Measurements from ENCODE around the gene CRY2. TPM values are rescaled to one million over a fixed set of nuclear protein-coding genes. Genes with fewer than 3 reads are reported as not detected.
"Not testable (repeated sequence)": the region's sequence is repeated elsewhere in the genome, so short reads cannot be mapped to it uniquely, and the experiment has no call there.

The CRY2 gene
- total RNA-seq, 1 donor from 2014 or later: 54.2 TPM

DNA sequence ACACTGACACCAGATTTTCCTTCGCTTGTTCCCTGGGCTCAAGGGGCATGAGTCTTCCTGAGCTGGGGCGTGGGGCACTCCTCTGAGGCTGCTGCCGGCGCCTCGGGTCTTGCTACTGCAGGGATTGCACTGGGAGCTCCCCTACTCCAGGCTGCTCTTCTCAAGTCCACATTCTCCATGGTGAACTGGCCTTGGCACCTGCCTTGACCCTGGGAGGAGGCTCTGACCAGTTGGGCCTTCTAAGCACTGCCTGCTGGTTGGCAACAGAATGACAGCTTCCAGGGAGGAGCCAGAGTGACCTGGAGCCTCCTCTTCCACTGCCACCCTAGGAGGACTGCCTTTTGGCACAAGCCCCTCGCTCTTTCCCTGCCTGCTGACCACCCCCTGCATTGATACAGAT is 50.3 kb downstream of the CRY2 start:
- intact Hi-C loops (cut with DNase I): no loop called here
- H3K4me3 ChIP-seq: no peak overlapping the region
- ATAC-seq (no peak), DNase-seq (no peak)
- H3K9me3 ChIP-seq: no peaks in the 10 kb centered on the region
- peaks cover 12% of the 10 kb centered on the region for H3K4me1 ChIP-seq
- no peak overlapping the region for H3K27ac ChIP-seq
- no peaks in the 10 kb centered on the region for H3K36me3 ChIP-seq
- H3K27me3 ChIP-seq: no peaks in the 10 kb centered on the region
- TF ChIP-seq, protein P1, sequence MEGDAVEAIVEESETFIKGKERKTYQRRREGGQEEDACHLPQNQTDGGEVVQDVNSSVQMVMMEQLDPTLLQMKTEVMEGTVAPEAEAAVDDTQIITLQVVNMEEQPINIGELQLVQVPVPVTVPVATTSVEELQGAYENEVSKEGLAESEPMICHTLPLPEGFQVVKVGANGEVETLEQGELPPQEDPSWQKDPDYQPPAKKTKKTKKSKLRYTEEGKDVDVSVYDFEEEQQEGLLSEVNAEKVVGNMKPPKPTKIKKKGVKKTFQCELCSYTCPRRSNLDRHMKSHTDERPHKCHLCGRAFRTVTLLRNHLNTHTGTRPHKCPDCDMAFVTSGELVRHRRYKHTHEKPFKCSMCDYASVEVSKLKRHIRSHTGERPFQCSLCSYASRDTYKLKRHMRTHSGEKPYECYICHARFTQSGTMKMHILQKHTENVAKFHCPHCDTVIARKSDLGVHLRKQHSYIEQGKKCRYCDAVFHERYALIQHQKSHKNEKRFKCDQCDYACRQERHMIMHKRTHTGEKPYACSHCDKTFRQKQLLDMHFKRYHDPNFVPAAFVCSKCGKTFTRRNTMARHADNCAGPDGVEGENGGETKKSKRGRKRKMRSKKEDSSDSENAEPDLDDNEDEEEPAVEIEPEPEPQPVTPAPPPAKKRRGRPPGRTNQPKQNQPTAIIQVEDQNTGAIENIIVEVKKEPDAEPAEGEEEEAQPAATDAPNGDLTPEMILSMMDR (IDR thresholded peaks at IDR 0.05): no peak

- Histone ChIP-seq H3K27me3 (no peaks in the 10 kb centered on the region), H3K9me3 (no peaks in the 10 kb centered on the region), H3K4me1 (peaks cover 12% of the 10 kb centered on the region), H3K27ac (no peak overlapping the region), H3K36me3 (no peaks in the 10 kb centered on the region), H3K4me3 (peak overlapping the region; percentile 58)
- TF ChIP-seq, protein P1 (IDR thresholded peaks at IDR 0.05): no peak
- intact Hi-C loops (cut with DNase I): no loop called here
- ATAC-seq: no peak
- DNase-seq: no peak
Observed at GRCh38 chr11:45899086-45899447, 51.8 kb downstream of the CRY2 start.

GRCh38 chr11:45899448-45900174 is 52.3 kb downstream of the CRY2 start:
- TF ChIP-seq, protein P1 (IDR thresholded peaks at IDR 0.05): no peak
- DNase-seq: peak; percentile 91
- no peaks in the 10 kb centered on the region for H3K27me3 ChIP-seq
- peak overlapping the region; percentile 58 for H3K4me3 ChIP-seq
- H3K4me1 ChIP-seq: peaks cover 12% of the 10 kb centered on the region
- H3K9me3 ChIP-seq: no peaks in the 10 kb centered on the region
- peak; percentile 81 for ATAC-seq
- H3K27ac ChIP-seq: no peak overlapping the region
- H3K36me3 ChIP-seq: no peaks in the 10 kb centered on the region
- intact Hi-C loops (cut with DNase I): no loop called here

DNA sequence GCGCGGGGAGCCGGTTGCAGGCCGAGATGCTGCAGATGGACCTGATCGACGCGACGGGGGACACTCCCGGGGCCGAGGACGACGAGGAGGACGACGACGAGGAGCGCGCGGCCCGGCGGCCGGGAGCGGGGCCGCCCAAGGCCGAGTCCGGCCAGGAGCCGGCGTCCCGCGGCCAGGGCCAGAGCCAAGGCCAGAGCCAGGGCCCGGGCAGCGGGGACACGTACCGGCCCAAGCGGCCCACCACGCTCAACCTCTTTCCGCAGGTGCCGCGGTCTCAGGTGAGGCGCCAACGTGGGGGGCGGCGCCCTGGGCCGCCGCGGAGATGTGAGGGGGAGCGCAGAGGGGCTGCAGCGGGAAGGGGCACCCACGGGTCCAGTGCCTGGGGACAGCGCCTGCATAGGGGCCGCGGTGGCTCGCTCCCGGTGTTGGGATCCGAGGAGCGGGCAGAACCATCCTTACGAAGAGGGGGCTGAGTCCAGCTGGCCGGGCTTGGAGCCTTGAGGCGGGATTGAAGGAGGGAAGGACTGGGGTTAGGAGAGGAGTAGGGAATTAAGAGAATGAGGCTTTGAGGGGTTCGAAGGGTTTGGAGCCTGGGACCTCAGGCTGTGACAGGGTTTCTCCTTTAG is 53.0 kb downstream of the CRY2 start:
- intact Hi-C loops (cut with DNase I); H3K27me3 ChIP-seq; H3K9me3 ChIP-seq; DNase-seq; H3K27ac ChIP-seq; H3K36me3 ChIP-seq: not testable (repeated sequence)
- Histone ChIP-seq H3K4me1 (peaks cover 12% of the 10 kb centered on the region), H3K4me3 (peak overlapping the region; percentile 58)
- peak; percentile 17 for ATAC-seq

GRCh38 chr11:45900916-45901617 is 53.8 kb downstream of the CRY2 start:
- ATAC-seq: no peak
- Histone ChIP-seq H3K9me3 (no peaks in the 10 kb centered on the region), H3K27ac (no peak overlapping the region), H3K36me3 (no peaks in the 10 kb centered on the region), H3K4me1 (peaks cover 12% of the 10 kb centered on the region), H3K4me3 (no peak overlapping the region), H3K27me3 (no peaks in the 10 kb centered on the region)
- no peak for DNase-seq
- intact Hi-C loops (cut with DNase I): no loop called here
- TF ChIP-seq, protein P1 (IDR thresholded peaks at IDR 0.05): no peak

DNA sequence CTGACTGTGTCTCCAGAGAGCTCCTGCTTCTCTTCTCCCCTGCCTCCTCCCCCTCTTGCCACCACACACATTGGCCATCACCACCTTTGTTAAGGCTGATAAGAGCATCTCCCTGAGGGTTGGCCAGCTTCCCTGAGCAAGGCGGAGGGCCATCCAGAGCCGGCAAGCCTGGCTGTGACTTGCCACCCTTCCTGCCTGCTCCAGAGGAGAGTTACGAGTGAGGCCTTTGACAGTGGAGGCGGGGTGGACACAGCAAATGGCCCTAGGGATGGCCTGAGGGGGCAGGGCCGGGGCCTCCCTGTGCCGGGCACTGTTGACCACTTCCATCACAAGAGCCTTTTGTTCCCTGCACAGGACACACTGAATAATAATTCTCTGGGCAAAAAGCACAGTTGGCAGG is 54.4 kb downstream of the CRY2 start:
- Histone ChIP-seq H3K36me3 (no peaks in the 10 kb centered on the region), H3K9me3 (no peaks in the 10 kb centered on the region), H3K4me3 (no peak overlapping the region), H3K27me3 (no peaks in the 10 kb centered on the region), H3K4me1 (peaks cover 12% of the 10 kb centered on the region), H3K27ac (no peak overlapping the region)
- DNase-seq: no peak
- intact Hi-C loops (cut with DNase I): no loop called here
- TF ChIP-seq, protein P1 (IDR thresholded peaks at IDR 0.05): no peak
- no peak for ATAC-seq

Data from upper lobe of right lung (tissue), 1 donor.